ENCODE results near the gene CNRIP1.

- TF ChIP-seq CTCF (IDR thresholded peaks at IDR 0.05): no peak
- no peak for TF ChIP-seq EP300 (IDR thresholded peaks at IDR 0.05)
- TF ChIP-seq POLR2A (IDR thresholded peaks at IDR 0.05; ENCODE audit: low read depth): no peak
- no peak for TF ChIP-seq POLR2AphosphoS5 (IDR thresholded peaks at IDR 0.05)
Observed at GRCh38 chr2:68328901-68329300, 9.2 kb upstream of the CNRIP1 start.
